Sigmoid colon (tissue), 6 donors: Measurements from ENCODE around the gene LOC128125822.
A peak's percentile ranks its signal among the peaks of the same experiment; 100 is the strongest.

Experiments
- DNase-seq: peaks from one replicate; pipeline ENCODE4 v3.0.0-alpha.2; 2019
- H3K27ac ChIP-seq, 4 donors: fragments of 200-600 bp; sonication (generic); one replicate each; pipeline ENCODE4 v1.5.1; 2016 to 2019; ENCODE audit warnings: mild to moderate bottlenecking in 1 of 4
- H3K27me3 ChIP-seq, 3 donors: fragments of 200-600 bp; sonication (generic); one replicate each; pipeline ENCODE4 v1.5.1; 2019; ENCODE audit warnings: mild to moderate bottlenecking in 1 of 3
- H3K36me3 ChIP-seq, 4 donors: fragments of 200-600 bp; sonication (generic); one replicate each; pipeline ENCODE4 v1.5.1; 2016 to 2019
- H3K4me1 ChIP-seq, 4 donors: fragments of 200-600 bp; sonication (generic); one replicate each; pipeline ENCODE4 v1.5.1; 2017 to 2019
- H3K4me3 ChIP-seq, 4 donors: fragments of 200-600 bp; sonication (generic); one replicate each; pipeline ENCODE4 v1.5.1; 2017 to 2019; ENCODE audit warnings: mild to moderate bottlenecking in 2 of 4, moderate library complexity in 1 of 4
- H3K9me3 ChIP-seq, 4 donors: fragments of 200-600 bp in 3 of 4; sonication (generic) in 3 of 4; one replicate each; pipeline versions ENCODE4 v1.5.1 to v1.6.1; 2013 to 2019
- CTCF ChIP-seq, 4 experiments: fragments of 450-650 bp in 3 of 4; fragments of 200-600 bp in 1 of 4; IDR thresholded peaks; one replicate each; pipeline ENCODE4 v1.5.1; 2016 to 2019; ENCODE audit warnings: antibody characterized with exemption in 4 of 4, mild to moderate bottlenecking in 3 of 4, moderate library complexity in 2 of 4
- EP300 ChIP-seq, 4 donors: sonication (generic); formaldehyde crosslinking; IDR thresholded peaks; one replicate each; pipeline ENCODE4 v1.6.1; 2017; ENCODE audit warnings: antibody characterized with exemption in 4 of 4
- POLR2A ChIP-seq, 2 donors: fragments of 450-650 bp; IDR thresholded peaks; one replicate each; pipeline ENCODE4 v1.6.1; 2016; ENCODE audit warnings: antibody characterized with exemption in 2 of 2, mild to moderate bottlenecking in 2 of 2, moderate library complexity in 2 of 2
- POLR2AphosphoS5 ChIP-seq, 4 donors: sonication (generic); formaldehyde crosslinking; IDR thresholded peaks; one replicate each; pipeline ENCODE4 v1.6.1; 2017; ENCODE audit warnings: antibody characterized with exemption in 4 of 4
- WGBS, 2 donors: extraction: QIAGEN DNeasy Blood & Tissue Kit; methylation state at CpG; one replicate each; pipeline ENCODE4 v1.1.7; 2013; 5-methylcytosine and 5-hydroxymethylcytosine counted together
- intact Hi-C: fragments of 100-400 bp; cut with DNase I; formaldehyde crosslinking; loops from one replicate; pipeline ENCODE4 v1.15.1; 2023
- donor health status: healthy with polysubstance abuse.
- donor health status: healthy.

Gene LOC128125822

GRCh38 chr6:63567966-63568365 lies 4.3 kb upstream of the LOC128125822 start:
- H3K27ac ChIP-seq = no peak overlapping the region
- WGBS, 2 donors = 78 to 80% methylated on average over 1 of the region's 1 CpG
- H3K9me3 ChIP-seq = no peaks in the 10 kb centered on the region
- TF ChIP-seq POLR2A (IDR thresholded peaks at IDR 0.05) (no peak), EP300 (IDR thresholded peaks at IDR 0.05) (no peak), CTCF (IDR thresholded peaks at IDR 0.05) (no peak), POLR2AphosphoS5 (IDR thresholded peaks at IDR 0.05) (no peak)
- intact Hi-C loops = no loop called here
- H3K4me1 ChIP-seq = peaks cover 0 to 17% (median 4%) of the 10 kb centered on the region in 4 donors
- H3K4me3 ChIP-seq = no peak overlapping the region
- H3K36me3 ChIP-seq = no peaks in the 10 kb centered on the region
- no peak for DNase-seq
- no peaks in the 10 kb centered on the region for H3K27me3 ChIP-seq

GRCh38 chr6:63571361-63572043 lies 778 bp upstream of the LOC128125822 start:
- Histone ChIP-seq H3K4me1 (peaks cover 0 to 36% (median 19%) of the 10 kb centered on the region in 4 donors), H3K4me3 (peak overlapping the region; percentile 81 to 100 (median 95)), H3K27ac (peak overlapping the region; percentile 97 to 100 (median 100)), H3K36me3 (peaks cover 0 to 3% (median 2%) of the 10 kb centered on the region in 4 donors), H3K9me3 (no peaks in the 10 kb centered on the region), H3K27me3 (no peaks in the 10 kb centered on the region)
- WGBS, 2 donors = 13 to 18% methylated on average over 20 of the region's 20 CpGs
- intact Hi-C loops = loop anchor here (2.0 kb wide), 4 partner anchors 61 to 219 kb away; partner anchors contain the start of gene PHF3
- peak; percentile 83 for DNase-seq
- TF ChIP-seq EP300 (IDR thresholded peaks at IDR 0.05) = no peak
- no peak for TF ChIP-seq POLR2AphosphoS5 (IDR thresholded peaks at IDR 0.05)
- TF ChIP-seq POLR2A (IDR thresholded peaks at IDR 0.05) = no peak
- TF ChIP-seq CTCF (IDR thresholded peaks at IDR 0.05) = no peak

GRCh38 chr6:63572747-63573075 lies 431 bp downstream of the LOC128125822 start:
- H3K4me3 ChIP-seq = peak overlapping the region; percentile 81 to 100 (median 95)
- H3K27me3 ChIP-seq = no peaks in the 10 kb centered on the region
- peaks cover 0 to 14% (median 9%) of the 10 kb centered on the region in 4 donors for H3K36me3 ChIP-seq
- TF ChIP-seq CTCF (IDR thresholded peaks at IDR 0.05) (no peak), EP300 (IDR thresholded peaks at IDR 0.05) (no peak), POLR2A (IDR thresholded peaks at IDR 0.05) (no peak), POLR2AphosphoS5 (IDR thresholded peaks at IDR 0.05) (no peak)
- H3K27ac ChIP-seq = peak overlapping the region; percentile 97 to 100 (median 100)
- H3K4me1 ChIP-seq = peaks cover 0 to 40% (median 21%) of the 10 kb centered on the region in 4 donors
- DNase-seq = no peak
- H3K9me3 ChIP-seq = no peaks in the 10 kb centered on the region
- WGBS, 2 donors = 1% methylated on average over 42 of the region's 42 CpGs
- intact Hi-C loops = loop anchor here (2.0 kb wide), 4 partner anchors 62 to 220 kb away; partner anchors contain the start of gene PHF3

GRCh38 chr6:63573076-63573898 lies 1.0 kb downstream of the LOC128125822 start:
- Histone ChIP-seq H3K4me3 (peak overlapping the region; percentile 81 to 100 (median 95)), H3K4me1 (peaks cover 0 to 40% (median 21%) of the 10 kb centered on the region in 4 donors), H3K27ac (peak overlapping the region; percentile 97 to 100 (median 100)), H3K9me3 (no peaks in the 10 kb centered on the region), H3K36me3 (peaks cover 0 to 20% (median 10%) of the 10 kb centered on the region in 4 donors), H3K27me3 (no peaks in the 10 kb centered on the region)
- WGBS, 2 donors = 0% methylated on average over 86 of the region's 86 CpGs
- no peak for TF ChIP-seq EP300 (IDR thresholded peaks at IDR 0.05)
- TF ChIP-seq POLR2A (IDR thresholded peaks at IDR 0.05) = peak in 1 of 2 donors; percentile 27
- TF ChIP-seq POLR2AphosphoS5 (IDR thresholded peaks at IDR 0.05) = peak; percentile 61 to 78 (median 69)
- intact Hi-C loops = loop anchor here (2.0 kb wide), 4 partner anchors 62 to 220 kb away; partner anchors contain the start of gene PHF3
- peak; percentile 88 for DNase-seq
